HL-60 (cell line): Measurements from ENCODE around the gene LCK.

Experiments
- POLR2AphosphoS5 ChIP-seq: IDR thresholded peaks from 2 replicates; pipeline ENCODE4 v1.6.1; 2012; ENCODE audit warnings: low read depth
- REST ChIP-seq: IDR thresholded peaks from 2 replicates; pipeline ENCODE4 v1.6.1; 2012; ENCODE audit warnings: low read depth; ENCODE audit not compliant: insufficient replicate concordance

DNA sequence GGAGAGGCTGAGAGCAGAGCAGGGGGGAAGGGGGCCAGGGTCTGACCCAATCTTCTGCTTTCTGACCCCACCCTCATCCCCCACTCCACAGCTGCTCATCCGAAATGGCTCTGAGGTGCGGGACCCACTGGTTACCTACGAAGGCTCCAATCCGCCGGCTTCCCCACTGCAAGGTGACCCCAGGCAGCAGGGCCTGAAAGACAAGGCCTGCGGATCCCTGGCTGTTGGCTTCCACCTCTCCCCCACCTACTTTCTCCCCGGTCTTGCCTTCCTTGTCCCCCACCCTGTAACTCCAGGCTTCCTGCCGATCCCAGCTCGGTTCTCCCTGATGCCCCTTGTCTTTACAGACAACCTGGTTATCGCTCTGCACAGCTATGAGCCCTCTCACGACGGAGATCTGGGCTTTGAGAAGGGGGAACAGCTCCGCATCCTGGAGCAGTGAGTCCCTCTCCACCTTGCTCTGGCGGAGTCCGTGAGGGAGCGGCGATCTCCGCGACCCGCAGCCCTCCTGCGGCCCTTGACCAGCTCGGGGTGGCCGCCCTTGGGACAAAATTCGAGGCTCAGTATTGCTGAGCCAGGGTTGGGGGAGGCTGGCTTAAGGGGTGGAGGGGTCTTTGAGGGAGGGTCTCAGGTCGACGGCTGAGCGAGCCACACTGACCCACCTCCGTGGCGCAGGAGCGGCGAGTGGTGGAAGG is 23.7 kb downstream of the LCK start:
- TF ChIP-seq REST (no peak), POLR2AphosphoS5 (no peak)
